Measurements from ENCODE around the gene MYO5B.

The MYO5B gene

DNA sequence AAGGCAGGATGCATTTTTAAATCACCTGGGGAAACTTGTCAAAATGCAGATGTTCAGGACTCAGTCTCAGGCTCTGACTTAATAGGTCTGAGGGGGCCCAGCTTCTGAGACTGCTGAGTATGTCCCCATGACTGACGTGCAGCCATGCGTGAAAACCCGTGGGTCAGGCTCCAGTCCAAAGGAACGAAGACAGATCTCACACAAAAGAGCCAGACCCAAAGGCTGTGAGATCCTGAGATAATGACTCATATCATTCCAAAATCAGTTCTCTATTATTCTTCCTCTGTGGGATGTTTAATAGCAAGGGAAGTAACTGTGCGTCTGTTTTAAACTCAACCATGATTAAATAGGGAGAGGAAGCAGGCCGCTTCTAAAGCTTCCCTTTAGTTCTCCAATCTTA lies 274.2 kb downstream of the MYO5B start:
- no peaks in the 10 kb centered on the region for H3K79me2 ChIP-seq (ENCODE audit: insufficient read depth, low read length)
- H3K4me3 ChIP-seq (ENCODE audit: low read depth in 1 of 2, low read length in 2 of 2) = no peak overlapping the region
- H3K4me2 ChIP-seq (ENCODE audit: insufficient read depth, low read length) = no peak overlapping the region
- no peaks in the 10 kb centered on the region for H3K9me3 ChIP-seq (ENCODE audit: insufficient read depth, low read length, severe bottlenecking)
- ATAC-seq (ENCODE audit: insufficient read depth, low read depth) (no peak), DNase-seq (no peak)
- H2AFZ ChIP-seq (ENCODE audit: low read depth, low read length) = no peak overlapping the region
- H3K27ac ChIP-seq (ENCODE audit: low read length) = no peak overlapping the region
- no peaks in the 10 kb centered on the region for H3K4me1 ChIP-seq (ENCODE audit: insufficient read depth, low read length)
- H3K9ac ChIP-seq (ENCODE audit: low read depth, low read length) = no peak overlapping the region
- H3K36me3 ChIP-seq (ENCODE audit: insufficient read depth, low read length) = no peaks in the 10 kb centered on the region
- 0 out of 2 replicates have a peak, but pooled peaks cover 3% of the 10 kb centered on the region for H4K20me1 ChIP-seq (ENCODE audit: insufficient read depth, low read length)
- H3K27me3 ChIP-seq (ENCODE audit: insufficient read depth, low read length, poor library complexity) = peaks cover 3% of the 10 kb centered on the region
- TF ChIP-seq EZH2 (IDR thresholded peaks at IDR 0.05; ENCODE audit: borderline replicate concordance, low read depth, low read length, severe bottlenecking) = no peak
- TF ChIP-seq, protein P1, sequence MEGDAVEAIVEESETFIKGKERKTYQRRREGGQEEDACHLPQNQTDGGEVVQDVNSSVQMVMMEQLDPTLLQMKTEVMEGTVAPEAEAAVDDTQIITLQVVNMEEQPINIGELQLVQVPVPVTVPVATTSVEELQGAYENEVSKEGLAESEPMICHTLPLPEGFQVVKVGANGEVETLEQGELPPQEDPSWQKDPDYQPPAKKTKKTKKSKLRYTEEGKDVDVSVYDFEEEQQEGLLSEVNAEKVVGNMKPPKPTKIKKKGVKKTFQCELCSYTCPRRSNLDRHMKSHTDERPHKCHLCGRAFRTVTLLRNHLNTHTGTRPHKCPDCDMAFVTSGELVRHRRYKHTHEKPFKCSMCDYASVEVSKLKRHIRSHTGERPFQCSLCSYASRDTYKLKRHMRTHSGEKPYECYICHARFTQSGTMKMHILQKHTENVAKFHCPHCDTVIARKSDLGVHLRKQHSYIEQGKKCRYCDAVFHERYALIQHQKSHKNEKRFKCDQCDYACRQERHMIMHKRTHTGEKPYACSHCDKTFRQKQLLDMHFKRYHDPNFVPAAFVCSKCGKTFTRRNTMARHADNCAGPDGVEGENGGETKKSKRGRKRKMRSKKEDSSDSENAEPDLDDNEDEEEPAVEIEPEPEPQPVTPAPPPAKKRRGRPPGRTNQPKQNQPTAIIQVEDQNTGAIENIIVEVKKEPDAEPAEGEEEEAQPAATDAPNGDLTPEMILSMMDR (IDR thresholded peaks at IDR 0.05; ENCODE audit: borderline replicate concordance, extremely low read depth, low read length, poor library complexity, severe bottlenecking) = no peak

DNA sequence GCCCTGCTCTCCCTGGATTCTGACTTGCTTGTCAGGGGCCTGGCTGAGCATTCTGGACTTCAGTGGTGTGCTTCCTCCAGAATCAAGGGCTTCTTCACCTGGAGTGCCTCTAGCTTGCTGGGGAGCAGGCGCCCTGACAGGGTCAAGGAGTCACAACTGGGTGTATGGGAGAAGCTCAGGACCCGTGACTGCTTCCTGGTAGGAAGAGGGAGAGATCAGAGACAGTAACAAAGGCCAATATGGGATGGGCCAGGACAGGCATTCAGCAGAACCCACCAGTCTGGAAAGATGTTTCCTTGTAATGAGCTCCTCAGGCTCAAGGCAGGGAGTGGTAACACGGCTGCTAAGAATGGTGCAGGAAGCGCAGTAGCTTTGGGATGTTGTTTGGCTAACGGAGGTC lies 277.2 kb downstream of the MYO5B start:
- H2AFZ ChIP-seq (ENCODE audit: low read depth, low read length) = no peak overlapping the region

DNA sequence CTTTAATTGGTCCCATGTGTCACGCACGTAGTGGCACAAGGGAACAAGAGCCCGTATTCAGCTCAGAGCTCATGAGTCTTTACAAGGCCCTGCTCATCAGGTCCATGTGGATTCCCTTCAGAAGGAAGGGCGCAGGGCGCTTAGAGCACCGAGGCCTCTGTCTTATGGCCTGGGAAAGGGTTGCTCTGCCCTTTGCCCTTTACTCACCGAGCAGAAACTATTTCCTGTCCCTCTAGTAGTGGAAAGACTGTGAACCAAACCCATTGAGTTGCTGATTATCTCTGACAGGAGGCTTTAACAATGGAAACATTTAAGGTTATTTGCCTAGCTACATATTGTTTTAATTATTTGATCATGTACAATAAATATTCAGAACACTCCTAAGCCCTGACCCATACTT lies 279.6 kb downstream of the MYO5B start:
- no peak for TF ChIP-seq EZH2 (IDR thresholded peaks at IDR 0.05; ENCODE audit: borderline replicate concordance, low read depth, low read length, severe bottlenecking)
- TF ChIP-seq, protein P1 (IDR thresholded peaks at IDR 0.05; ENCODE audit: borderline replicate concordance, extremely low read depth, low read length, poor library complexity, severe bottlenecking) = no peak
- no peak overlapping the region for H3K9ac ChIP-seq (ENCODE audit: low read depth, low read length)
- H4K20me1 ChIP-seq (ENCODE audit: insufficient read depth, low read length) = 0 out of 2 replicates have a peak, but pooled peaks cover 3% of the 10 kb centered on the region
- H3K27me3 ChIP-seq (ENCODE audit: insufficient read depth, low read length, poor library complexity) = peaks cover 3% of the 10 kb centered on the region
- H2AFZ ChIP-seq (ENCODE audit: low read depth, low read length) = no peak overlapping the region
- ATAC-seq (ENCODE audit: insufficient read depth, low read depth) = no peak
- H3K79me2 ChIP-seq (ENCODE audit: insufficient read depth, low read length) = no peaks in the 10 kb centered on the region
- H3K4me1 ChIP-seq (ENCODE audit: insufficient read depth, low read length) = no peaks in the 10 kb centered on the region
- H3K4me3 ChIP-seq (ENCODE audit: low read depth in 1 of 2, low read length in 2 of 2) = no peak overlapping the region
- H3K36me3 ChIP-seq (ENCODE audit: insufficient read depth, low read length) = no peaks in the 10 kb centered on the region
- no peak overlapping the region for H3K27ac ChIP-seq (ENCODE audit: low read length)
- DNase-seq = no peak
- no peak overlapping the region for H3K4me2 ChIP-seq (ENCODE audit: insufficient read depth, low read length)
- no peaks in the 10 kb centered on the region for H3K9me3 ChIP-seq (ENCODE audit: insufficient read depth, low read length, severe bottlenecking)

More for the DNA sequence above, 277.2 kb downstream of the MYO5B start:
- H4K20me1 ChIP-seq (ENCODE audit: insufficient read depth, low read length) = 0 out of 2 replicates have a peak, but pooled peaks cover 3% of the 10 kb centered on the region
- H3K9me3 ChIP-seq (ENCODE audit: insufficient read depth, low read length, severe bottlenecking) = no peaks in the 10 kb centered on the region
- TF ChIP-seq, protein P1 (IDR thresholded peaks at IDR 0.05; ENCODE audit: borderline replicate concordance, extremely low read depth, low read length, poor library complexity, severe bottlenecking) = no peak
- TF ChIP-seq EZH2 (IDR thresholded peaks at IDR 0.05; ENCODE audit: borderline replicate concordance, low read depth, low read length, severe bottlenecking) = no peak
- no peak for DNase-seq
- no peak overlapping the region for H3K27ac ChIP-seq (ENCODE audit: low read length)
- H3K4me1 ChIP-seq (ENCODE audit: insufficient read depth, low read length) = no peaks in the 10 kb centered on the region
- H3K9ac ChIP-seq (ENCODE audit: low read depth, low read length) = no peak overlapping the region
- ATAC-seq (ENCODE audit: insufficient read depth, low read depth) = no peak
- H3K27me3 ChIP-seq (ENCODE audit: insufficient read depth, low read length, poor library complexity) = peaks cover 3% of the 10 kb centered on the region
- no peak overlapping the region for H3K4me3 ChIP-seq (ENCODE audit: low read depth in 1 of 2, low read length in 2 of 2)
- H3K4me2 ChIP-seq (ENCODE audit: insufficient read depth, low read length) = no peak overlapping the region
- H3K79me2 ChIP-seq (ENCODE audit: insufficient read depth, low read length) = no peaks in the 10 kb centered on the region
- no peaks in the 10 kb centered on the region for H3K36me3 ChIP-seq (ENCODE audit: insufficient read depth, low read length)

DNA sequence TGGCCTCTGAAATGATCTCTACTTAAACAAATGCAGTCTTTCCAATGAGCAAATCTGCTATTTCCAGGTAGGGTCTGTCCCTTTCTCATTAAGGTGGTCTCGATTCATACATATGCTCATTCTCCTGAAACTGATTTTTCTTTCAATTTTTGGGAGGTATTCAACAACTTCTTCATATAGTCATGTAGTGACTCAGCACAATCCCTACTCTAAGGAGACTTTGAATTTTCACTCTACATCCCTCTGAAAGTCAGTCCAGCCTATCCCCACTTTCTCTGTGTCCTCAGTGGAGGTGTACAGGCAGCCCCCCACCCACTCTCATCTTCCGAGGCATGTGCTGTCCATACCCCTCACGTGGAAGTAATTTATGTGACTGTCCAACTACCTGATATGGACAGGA lies 281.7 kb downstream of the MYO5B start:
- Histone ChIP-seq H3K4me1 (ENCODE audit: insufficient read depth, low read length) (no peaks in the 10 kb centered on the region), H3K36me3 (ENCODE audit: insufficient read depth, low read length) (no peaks in the 10 kb centered on the region), H4K20me1 (ENCODE audit: insufficient read depth, low read length) (0 out of 2 replicates have a peak, but pooled peaks cover 3% of the 10 kb centered on the region), H3K27ac (ENCODE audit: low read length) (no peak overlapping the region), H3K79me2 (ENCODE audit: insufficient read depth, low read length) (no peaks in the 10 kb centered on the region), H3K9me3 (ENCODE audit: insufficient read depth, low read length, severe bottlenecking) (no peaks in the 10 kb centered on the region), H3K4me3 (ENCODE audit: low read depth in 1 of 2, low read length in 2 of 2) (no peak overlapping the region), H3K9ac (ENCODE audit: low read depth, low read length) (no peak overlapping the region), H3K27me3 (ENCODE audit: insufficient read depth, low read length, poor library complexity) (peaks cover 5% of the 10 kb centered on the region), H2AFZ (ENCODE audit: low read depth, low read length) (no peak overlapping the region), H3K4me2 (ENCODE audit: insufficient read depth, low read length) (no peak overlapping the region)
- TF ChIP-seq, protein P1 (IDR thresholded peaks at IDR 0.05; ENCODE audit: borderline replicate concordance, extremely low read depth, low read length, poor library complexity, severe bottlenecking) = no peak
- TF ChIP-seq EZH2 (IDR thresholded peaks at IDR 0.05; ENCODE audit: borderline replicate concordance, low read depth, low read length, severe bottlenecking) = no peak
- no peak for ATAC-seq (ENCODE audit: insufficient read depth, low read depth)
- DNase-seq = no peak

All from DND-41 (cell line).